Occipital lobe (tissue), 2 donors: ENCODE measurements around the gene NDUFB1. TPM values are rescaled to one million over a fixed set of nuclear protein-coding genes. Genes with fewer than 3 reads are reported as not detected.

Experiments used
- DNase-seq: peaks from one replicate; lab custom pipeline; 2025; lab: John Stamatoyannopoulos, UW
- total RNA-seq: library from RNA; depleted of rRNA; stranded (reverse); fragments of >200 nt; gene quantifications from one replicate; pipeline ENCODE4 v1.2.3, GENCODE V29; 2014

The NDUFB1 gene
- total RNA-seq: 158 TPM

- peak; percentile 84 for DNase-seq
These were observed at the start of gene NDUFB1, which contains the start of gene CPSF2 for GRCh38 chr14:92121670-92122350. Gene NDUFB1, minus strand, starts transcription at chr14:92121706. Its CDS starts 4,069 bp downstream, at chr14:92117637. Gene CPSF2, plus strand, starts transcription at chr14:92121969. Its CDS starts 9,016 bp downstream, at chr14:92130985.

- DNase-seq: no peak
These were observed 43.5 kb upstream of the NDUFB1 start for GRCh38 chr14:92164958-92165357.

- DNase-seq: no peak
These were observed 40.0 kb upstream of the NDUFB1 start for GRCh38 chr14:92161521-92161920.

DNA sequence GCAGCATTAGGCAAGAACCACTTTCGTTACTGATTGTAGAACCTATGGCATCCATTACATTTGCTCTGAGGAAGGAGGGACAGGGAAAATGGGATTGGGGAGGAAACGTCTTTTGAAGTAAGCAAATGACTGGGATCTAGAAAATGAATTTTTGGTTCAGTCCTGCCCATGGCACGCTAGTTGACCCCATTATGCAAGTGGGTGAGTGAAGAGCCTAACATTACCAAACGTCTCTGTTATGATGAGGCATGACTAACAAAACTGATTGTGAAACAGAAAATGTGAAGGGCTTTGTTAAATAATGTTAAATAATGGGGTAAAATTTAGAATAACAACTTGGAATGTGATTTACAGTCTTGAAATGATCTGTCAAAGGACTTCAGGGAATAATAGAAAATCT, 39.1 kb upstream of the NDUFB1 start:
- DNase-seq: no peak

DNA sequence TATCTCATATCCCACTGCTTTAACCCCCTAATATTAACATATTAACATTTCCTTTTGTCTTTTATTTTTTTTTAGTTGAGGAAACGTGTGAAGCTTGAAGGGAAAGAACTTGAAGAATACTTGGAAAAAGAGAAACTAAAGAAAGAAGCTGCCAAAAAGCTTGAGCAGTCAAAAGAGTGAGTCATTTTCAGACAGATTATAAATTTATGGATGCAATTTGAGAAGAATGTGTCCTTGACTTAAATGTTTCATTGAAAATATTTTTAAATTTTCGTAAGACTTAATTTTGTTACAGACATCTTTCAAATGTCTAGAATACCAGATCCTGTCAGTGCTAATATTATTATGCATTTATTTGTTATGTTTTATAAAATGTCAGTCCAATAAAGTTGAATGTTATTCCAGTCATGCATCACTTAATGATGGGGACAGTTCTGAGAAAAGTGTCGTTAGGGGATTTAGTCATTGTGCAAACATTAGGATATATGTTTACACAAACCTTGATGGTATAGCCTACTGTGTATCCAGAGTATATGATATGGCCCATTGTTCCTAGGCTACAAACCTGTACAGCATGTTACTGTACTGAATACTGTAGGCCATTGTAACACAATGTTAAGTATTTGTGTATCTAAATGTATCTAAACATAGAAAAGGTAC, 32.9 kb upstream of the NDUFB1 start:
- DNase-seq: no peak

- no peak for DNase-seq
These were observed 32.1 kb upstream of the NDUFB1 start for GRCh38 chr14:92153581-92153980.

DNA sequence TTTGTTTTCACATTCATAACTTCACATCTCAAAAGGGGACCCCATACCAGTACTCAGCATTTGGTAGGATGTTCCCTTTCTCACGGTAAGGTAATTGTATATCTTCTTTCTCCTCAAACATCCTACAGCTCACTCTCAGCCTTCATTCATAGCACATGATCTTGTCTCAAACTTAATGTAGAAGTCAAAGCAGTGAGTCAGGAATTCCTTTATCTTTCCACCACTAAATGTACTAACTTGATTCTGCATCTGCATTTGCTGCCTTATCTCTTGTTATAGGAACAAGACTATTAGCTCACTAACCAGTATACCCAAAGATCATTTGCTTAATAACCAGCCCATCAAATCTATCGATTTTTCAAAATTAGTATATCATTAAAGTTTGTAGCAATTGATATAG, 23.2 kb upstream of the NDUFB1 start:
- DNase-seq: no peak

- DNase-seq: no peak
These were observed 22.5 kb upstream of the NDUFB1 start for GRCh38 chr14:92143962-92144361.

DNA sequence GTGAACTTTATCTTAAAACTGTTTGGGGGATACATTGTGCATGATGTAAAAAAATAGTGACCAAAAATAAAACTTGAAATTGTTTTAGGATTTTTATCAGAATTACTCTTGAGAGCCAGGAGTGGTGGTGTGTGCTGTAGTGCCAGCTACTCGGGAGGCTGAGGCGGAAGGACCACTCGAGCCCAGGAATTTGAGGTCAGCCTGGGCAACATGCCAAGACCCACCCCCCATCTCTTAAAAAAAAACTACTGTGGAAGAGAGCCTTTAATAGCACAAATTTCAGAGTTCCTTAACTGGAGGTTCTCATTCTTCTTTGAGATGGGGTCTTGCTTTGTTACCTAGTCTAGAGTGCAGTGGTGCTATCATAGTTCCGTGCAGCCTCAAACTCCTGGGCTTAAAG, 21.8 kb upstream of the NDUFB1 start:
- DNase-seq: no peak

- no peak for DNase-seq
These were observed 13.8 kb upstream of the NDUFB1 start for GRCh38 chr14:92135269-92135668.

- DNase-seq: no peak
These were observed 12.9 kb upstream of the NDUFB1 start for GRCh38 chr14:92134456-92134855.

DNA sequence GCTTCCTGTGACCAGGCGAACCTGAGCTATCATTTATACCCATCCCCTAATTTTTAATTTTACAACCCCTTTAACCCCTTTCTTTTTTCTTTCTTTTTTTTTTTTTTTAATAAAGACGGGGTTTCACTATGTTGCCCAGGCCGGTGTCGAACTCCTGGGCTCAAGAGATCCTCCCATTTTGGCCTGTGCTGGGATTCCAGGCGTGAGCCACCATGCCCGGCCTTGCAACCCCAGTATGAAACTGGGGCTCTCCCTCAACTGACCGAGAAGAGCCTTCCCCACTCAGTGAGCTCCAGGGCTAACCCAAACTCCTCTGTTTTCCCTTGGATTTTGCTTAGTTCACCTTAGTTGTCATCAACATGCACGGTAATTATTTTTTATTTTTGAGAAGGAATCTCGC, 1.3 kb upstream of the NDUFB1 start:
- DNase-seq: no peak

DNA sequence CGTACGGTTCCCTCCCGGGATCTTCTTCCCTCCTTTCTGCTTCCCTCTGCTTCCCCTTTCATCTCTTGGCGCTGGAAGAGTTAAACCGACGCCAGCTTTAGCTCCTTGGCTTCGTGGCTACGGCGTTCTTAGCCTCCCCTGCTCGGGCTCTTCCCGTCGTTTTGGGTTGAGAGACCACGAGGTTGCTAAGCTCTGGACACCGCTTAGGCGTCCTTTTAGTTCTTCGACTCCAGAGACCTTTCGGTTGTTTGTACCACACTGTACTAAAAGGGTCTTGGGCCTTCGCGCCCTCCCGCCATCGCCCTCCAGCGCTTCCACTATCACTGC, 808 bp upstream of the NDUFB1 start:
- peak; percentile 67 for DNase-seq

GRCh38 chr14:92121207-92121669, 268 bp downstream of the NDUFB1 start:
- no peak for DNase-seq

DNA sequence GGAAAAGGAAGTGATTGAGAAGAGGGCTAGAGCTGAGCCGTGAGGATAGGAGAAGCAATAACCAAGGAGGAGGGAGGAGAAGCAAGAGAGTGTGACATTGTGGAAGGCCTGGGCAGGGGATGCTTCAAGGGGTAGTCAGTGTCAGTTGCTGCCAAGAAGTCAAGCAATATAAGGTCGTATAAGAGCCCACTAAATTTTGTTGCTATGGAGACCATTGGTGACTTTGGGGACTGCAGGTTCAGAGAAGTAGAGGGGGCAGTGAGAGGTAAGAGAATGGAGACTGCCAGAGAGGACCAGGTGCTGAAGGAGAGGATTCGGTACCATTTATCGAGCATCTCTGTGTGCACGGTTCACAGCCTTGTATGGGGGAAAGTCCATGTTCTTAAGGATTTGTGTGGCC, 12.0 kb downstream of the NDUFB1 start:
- no peak for DNase-seq

- DNase-seq: peak; percentile 6
These were observed 12.9 kb downstream of the NDUFB1 start for GRCh38 chr14:92108345-92109254.

DNA sequence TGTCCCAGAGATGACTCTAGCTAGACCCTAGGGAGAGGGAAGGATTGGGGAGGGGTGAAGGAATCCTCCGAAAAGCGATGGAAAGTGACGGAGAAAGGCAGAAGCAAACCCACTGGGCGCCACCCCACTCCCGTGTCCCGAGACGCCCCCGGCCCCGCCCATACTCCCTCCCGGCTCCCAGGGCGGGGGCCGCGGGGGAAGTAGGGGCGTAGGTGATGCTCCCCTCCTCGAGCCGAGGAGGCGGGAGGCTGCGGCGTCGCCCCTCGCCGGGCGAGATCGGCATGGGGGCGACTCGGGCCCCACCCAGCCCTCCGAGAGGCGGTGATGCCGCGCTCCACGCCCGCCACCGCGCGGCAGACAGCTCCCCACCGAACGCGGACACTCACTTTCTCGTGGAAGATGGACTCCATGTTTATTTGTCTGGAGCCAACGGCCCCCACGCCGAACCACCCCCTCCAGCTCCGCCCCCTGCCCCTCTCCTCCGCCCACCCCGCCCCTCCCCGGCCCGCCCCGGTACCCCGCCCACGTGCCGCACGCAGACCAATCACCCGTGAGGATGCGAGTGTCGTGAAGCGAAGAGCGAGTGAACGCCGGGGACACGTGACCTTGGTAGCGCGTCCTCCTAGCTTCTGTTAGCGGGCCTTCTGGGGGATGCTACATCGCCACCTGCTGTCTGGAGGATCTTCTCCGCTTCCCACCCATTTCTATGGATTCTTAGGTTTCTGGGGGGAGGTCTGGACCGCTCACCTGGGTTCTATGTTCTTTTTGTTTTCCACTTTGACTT, 15.2 kb downstream of the NDUFB1 start, which contains the start of gene ATXN3:
ATXN3 (minus strand) TSS at position 440 of the 784 bp plus-strand sequence; CDS start at position 410, 30 bp downstream.
- peak; percentile 95 for DNase-seq

DNA sequence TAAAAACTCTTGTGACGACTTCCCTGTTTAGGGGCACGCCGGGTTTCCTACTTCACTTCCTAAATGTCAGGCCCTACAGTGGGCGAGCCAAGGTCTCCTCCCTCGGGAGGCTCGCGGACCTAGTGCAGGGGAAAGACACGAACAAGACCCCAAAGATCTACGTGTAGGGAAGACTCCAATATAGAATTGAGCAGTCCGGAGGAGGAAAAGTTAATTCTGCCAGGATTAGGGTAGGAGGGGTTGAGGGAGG, 15.7 kb downstream of the NDUFB1 start:
- DNase-seq: peak; percentile 58

- no peak for DNase-seq
These were observed 16.2 kb downstream of the NDUFB1 start for GRCh38 chr14:92105073-92105892.

- DNase-seq: no peak
These were observed 18.0 kb downstream of the NDUFB1 start for GRCh38 chr14:92103363-92103989.
